ENCODE data around the gene CIB1. TPM values are rescaled to one million over a fixed set of nuclear protein-coding genes. Genes with fewer than 3 reads are reported as not detected.

Gene CIB1
- total RNA-seq, 4 donors from 2014 or later, result 24.2 to 52.6 (median 38.7) TPM

DNA sequence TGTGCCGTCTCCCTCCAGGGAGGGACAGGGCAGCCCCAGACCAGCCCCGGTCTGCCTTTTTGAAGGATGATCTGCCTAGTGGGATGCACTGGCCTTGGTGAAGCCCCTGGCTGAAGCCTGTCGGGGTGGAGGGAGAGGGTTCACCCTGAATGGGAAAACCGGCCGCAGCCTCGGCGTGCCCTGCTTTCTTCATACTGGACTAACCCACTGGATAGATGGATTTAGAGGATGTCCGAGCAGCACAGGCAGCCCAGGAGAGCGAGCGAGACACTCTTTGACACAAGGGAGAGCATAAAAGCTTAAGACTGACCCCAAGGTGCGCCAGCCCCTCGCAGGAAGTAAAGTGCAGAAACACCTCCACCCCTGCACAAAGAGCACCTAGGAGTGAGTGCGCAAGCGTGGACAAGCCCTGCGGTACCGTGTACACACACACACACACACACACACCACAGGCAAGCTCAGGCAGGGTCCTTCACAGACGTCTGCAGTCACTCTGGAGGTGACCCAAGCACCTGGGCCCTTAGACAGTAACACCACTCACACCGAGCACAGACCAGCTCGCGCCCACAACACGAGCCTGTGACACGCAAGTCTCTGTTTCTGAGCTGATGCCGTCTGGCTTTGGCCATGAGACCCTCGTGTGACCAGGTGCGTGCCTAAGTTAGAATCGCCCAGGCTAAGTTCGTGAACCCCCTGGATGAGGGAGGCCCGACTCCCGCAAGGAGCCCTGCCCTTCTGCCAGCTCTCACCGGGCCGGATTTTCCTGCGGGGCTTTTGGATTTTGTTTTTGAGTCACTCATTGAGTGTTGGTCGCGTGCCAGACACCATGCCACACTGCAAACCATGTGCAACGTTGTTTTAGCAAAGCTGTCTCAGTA lies 21.3 kb downstream of the CIB1 start:
- TF ChIP-seq, protein P1, sequence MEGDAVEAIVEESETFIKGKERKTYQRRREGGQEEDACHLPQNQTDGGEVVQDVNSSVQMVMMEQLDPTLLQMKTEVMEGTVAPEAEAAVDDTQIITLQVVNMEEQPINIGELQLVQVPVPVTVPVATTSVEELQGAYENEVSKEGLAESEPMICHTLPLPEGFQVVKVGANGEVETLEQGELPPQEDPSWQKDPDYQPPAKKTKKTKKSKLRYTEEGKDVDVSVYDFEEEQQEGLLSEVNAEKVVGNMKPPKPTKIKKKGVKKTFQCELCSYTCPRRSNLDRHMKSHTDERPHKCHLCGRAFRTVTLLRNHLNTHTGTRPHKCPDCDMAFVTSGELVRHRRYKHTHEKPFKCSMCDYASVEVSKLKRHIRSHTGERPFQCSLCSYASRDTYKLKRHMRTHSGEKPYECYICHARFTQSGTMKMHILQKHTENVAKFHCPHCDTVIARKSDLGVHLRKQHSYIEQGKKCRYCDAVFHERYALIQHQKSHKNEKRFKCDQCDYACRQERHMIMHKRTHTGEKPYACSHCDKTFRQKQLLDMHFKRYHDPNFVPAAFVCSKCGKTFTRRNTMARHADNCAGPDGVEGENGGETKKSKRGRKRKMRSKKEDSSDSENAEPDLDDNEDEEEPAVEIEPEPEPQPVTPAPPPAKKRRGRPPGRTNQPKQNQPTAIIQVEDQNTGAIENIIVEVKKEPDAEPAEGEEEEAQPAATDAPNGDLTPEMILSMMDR (IDR thresholded peaks at IDR 0.05; ENCODE audit: low read depth), result no peak

DNA sequence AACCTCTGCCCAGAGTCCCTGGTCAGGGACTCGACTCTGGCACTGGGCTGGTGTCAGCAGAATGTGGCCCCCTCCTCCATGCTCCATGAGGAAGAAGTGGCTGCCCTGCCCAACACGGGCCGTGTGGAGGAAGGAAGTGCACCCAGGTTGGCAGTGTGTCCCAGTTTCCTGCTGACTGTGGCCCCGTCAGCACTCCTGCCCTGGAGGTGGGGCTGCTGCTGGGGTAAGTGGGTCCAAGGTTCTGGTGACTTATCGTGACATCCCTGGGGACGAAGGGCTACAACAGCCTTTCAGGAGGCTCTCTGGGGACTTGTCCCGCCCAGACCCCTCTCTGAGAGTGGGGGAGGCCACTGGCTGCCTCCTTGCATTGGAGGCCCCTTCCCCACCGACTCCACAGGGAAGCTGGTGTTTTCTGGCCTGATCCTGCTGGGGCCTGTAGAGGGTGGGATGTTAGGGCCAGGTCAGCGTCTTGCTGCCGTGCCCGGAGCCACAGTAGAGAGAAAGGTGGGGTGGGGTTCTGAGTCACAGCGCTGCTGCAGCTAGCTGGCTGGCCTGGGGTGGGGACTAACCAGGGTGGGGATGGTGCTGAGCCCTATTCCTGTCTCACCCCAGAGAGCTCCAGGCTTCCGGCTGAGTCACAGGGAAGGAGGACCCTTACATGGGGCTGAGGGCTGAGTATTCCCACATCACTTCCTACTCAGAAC lies 22.1 kb downstream of the CIB1 start:
- TF ChIP-seq, protein P1 (IDR thresholded peaks at IDR 0.05; ENCODE audit: low read depth), result no peak

DNA sequence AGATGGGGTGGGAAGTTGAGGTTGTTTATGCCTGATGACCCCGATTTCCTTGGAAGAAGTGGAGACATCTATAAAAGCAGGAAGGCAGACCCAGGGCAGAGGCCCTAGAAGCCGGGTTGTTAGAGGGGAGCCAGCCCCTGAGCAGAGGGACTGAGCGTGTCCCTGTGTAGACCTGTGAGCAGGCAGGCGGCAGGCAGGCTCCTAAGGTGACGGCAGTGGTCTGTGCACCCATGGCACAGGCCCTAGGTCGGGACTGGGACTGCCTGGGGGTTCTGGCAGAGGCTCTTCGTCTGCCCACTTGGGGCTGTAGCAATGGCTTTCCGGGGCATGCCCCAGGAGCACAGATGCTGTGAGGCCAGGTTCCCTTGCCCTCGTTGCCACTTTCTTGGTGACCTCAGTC lies 22.7 kb downstream of the CIB1 start:
- TF ChIP-seq, protein P1 (IDR thresholded peaks at IDR 0.05; ENCODE audit: low read depth), result no peak

DNA sequence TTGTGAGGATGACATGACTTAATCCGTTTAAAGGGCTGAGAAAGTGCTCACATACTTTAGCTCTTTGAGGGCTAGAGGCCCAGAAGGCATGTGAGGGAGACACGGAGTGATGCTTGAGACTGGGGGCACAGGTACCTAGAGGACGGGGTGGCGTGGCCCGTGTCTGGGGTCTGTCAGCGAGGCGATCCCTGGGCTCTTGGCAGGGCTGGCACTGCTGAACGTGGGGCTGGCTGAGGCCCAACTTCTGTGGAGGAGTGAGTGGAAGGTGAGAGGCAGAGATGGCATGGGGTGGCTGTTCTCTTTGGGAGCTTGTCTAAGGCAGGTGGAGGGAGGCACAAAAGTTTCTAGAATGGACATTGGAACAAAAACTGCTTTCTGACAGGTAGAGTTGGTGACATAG lies 23.1 kb downstream of the CIB1 start:
- TF ChIP-seq, protein P1 (IDR thresholded peaks at IDR 0.05; ENCODE audit: low read depth), result no peak

DNA sequence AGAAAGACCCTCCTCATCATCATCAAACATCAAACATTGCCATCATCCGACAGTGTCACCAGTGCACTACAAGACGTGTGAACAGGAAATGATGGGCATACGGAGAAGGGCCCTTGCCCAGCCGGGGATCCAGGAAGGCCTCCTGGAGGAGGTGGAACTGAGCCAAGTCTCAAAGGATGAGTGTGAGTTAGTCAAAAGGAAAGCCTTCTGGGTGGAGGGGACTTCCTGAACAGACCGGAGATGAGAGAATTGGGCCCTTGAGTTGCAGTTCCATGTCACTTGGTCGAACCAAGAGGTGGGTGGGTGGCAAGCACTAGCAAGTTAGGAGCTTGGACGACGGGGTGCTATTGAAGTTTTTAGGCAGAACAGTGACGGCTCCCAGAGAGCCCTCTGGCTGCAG lies 24.1 kb downstream of the CIB1 start:
- TF ChIP-seq, protein P1 (IDR thresholded peaks at IDR 0.05; ENCODE audit: low read depth), result no peak

DNA sequence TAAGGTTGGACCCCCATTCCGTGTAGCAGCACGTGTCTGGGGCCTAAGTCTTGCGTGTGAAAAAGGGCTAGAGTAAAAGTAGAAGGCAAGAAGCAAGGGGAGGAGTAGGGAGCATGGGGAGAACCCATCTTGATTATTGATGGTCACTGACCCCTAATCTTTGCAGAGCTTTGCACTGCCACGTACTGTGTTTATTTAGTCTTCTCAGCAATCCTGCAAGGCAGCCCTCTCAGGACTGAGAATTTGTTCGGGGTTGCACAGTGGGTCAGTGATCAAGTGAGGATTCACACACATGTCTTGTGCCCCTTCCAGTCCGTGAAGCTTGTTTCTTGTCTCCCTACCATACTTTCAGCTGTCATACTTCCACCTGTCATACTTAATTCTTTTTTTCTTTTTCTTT lies 25.4 kb downstream of the CIB1 start:
- TF ChIP-seq, protein P1 (IDR thresholded peaks at IDR 0.05; ENCODE audit: low read depth), result no peak

DNA sequence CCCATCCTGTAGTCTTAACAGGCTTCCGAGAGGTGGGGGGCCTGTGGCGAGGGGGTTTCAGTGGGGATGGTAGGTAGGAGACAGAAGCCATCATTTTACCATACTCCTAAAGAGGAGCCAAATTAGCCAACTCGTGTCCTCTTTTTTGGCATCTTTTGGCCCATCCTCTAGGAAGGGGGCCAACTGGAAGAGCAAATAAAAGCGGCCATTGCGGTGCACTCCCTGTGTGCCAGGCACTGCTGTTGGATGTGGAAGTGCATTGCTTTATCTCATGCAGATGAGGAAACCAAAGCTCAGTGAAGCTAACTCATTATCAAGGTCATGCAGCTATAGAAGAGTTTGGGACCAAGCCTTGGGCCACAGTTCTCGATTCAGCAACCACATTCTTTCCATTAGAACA lies 26.5 kb downstream of the CIB1 start:
- TF ChIP-seq, protein P1 (IDR thresholded peaks at IDR 0.05; ENCODE audit: low read depth), result no peak

All from subcutaneous adipose tissue (tissue), 4 donors.